HepG2 (cell line): Measurements from ENCODE around the gene MLXIPL. TPM values are rescaled to one million over a fixed set of nuclear protein-coding genes. Genes with fewer than 3 reads are reported as not detected.

Experiments
- ASH2L ChIP-seq: fragments of 300-600, 200-600 bp; sonication (generic); IDR thresholded peaks from 2 replicates; pipeline ENCODE4 v1.7.0; 2017; ENCODE audit warnings: low read depth, mild to moderate bottlenecking, moderate library complexity, mixed read lengths, low read length; ENCODE audit not compliant: insufficient read length
- ATAD3A ChIP-seq: sonication (generic); formaldehyde crosslinking; IDR thresholded peaks from 2 replicates; pipeline ENCODE4 v1.4.0; 2020; ENCODE audit warnings: missing genetic modification reagents
- CEBPG ChIP-seq: IDR thresholded peaks from 2 replicates; pipeline ENCODE4 v1.6.1; 2016
- DPF2 ChIP-seq: sonication (generic); formaldehyde crosslinking; IDR thresholded peaks from 2 replicates; pipeline ENCODE4 v1.4.0; 2020; ENCODE audit warnings: mild to moderate bottlenecking, low read depth, missing genetic modification reagents, borderline replicate concordance
- GTF3A ChIP-seq: sonication (generic); formaldehyde crosslinking; conservative IDR thresholded peaks from 2 replicates; pipeline ENCODE4 v1.4.0; 2020; ENCODE audit warnings: mild to moderate bottlenecking, missing genetic modification reagents
- KDM1A ChIP-seq: IDR thresholded peaks from 2 replicates; pipeline ENCODE4 v1.6.1; 2016; ENCODE audit warnings: missing compliant biosample characterization
- KLF6 ChIP-seq: IDR thresholded peaks from 2 replicates; pipeline ENCODE4 v1.8.0; 2016; ENCODE audit warnings: missing biosample characterization, missing genetic modification reagents
- MTA1 ChIP-seq: sonication (generic); formaldehyde crosslinking; IDR thresholded peaks from 2 replicates; pipeline ENCODE4 v1.4.0; 2020; ENCODE audit warnings: missing genetic modification reagents, mild to moderate bottlenecking, borderline replicate concordance
- NFRKB ChIP-seq: fragments of 450-650 bp; IDR thresholded peaks from 2 replicates; pipeline ENCODE4 v1.6.1; 2017
- SMARCC2 ChIP-seq: fragments of 450-650 bp; IDR thresholded peaks from 2 replicates; pipeline ENCODE4 v1.6.1; 2017; ENCODE audit warnings: antibody characterized with exemption, mild to moderate bottlenecking
- STAT5B ChIP-seq: sonication (generic); formaldehyde crosslinking; IDR thresholded peaks from 2 replicates; pipeline ENCODE4 v1.4.0; 2020; ENCODE audit warnings: missing genetic modification reagents
- SUZ12 ChIP-seq: fragments of 150-350 bp; IDR thresholded peaks from 2 replicates; pipeline ENCODE4 v1.6.1; 2014; ENCODE audit warnings: low read depth, low read length
- ZFP37 ChIP-seq: sonication (generic); formaldehyde crosslinking; IDR thresholded peaks from 2 replicates; pipeline ENCODE4 v1.4.0; 2020; ENCODE audit warnings: missing genetic modification reagents, borderline replicate concordance
- ZMYM2 ChIP-seq: sonication (generic); formaldehyde crosslinking; IDR thresholded peaks from 2 replicates; pipeline ENCODE4 v1.8.0; 2022; ENCODE audit warnings: mild to moderate bottlenecking, missing genetic modification reagents
- ZNF382 ChIP-seq: sonication (generic); formaldehyde crosslinking; IDR thresholded peaks from 2 replicates; pipeline ENCODE4 v1.5.0; 2020; ENCODE audit warnings: missing genetic modification reagents, mild to moderate bottlenecking, borderline replicate concordance
- polyA plus RNA-seq, 8 experiments: library from polyadenylated mRNA; depleted of rRNA in 3 of 8; stranded (reverse) in 7 of 8; unstranded in 1 of 8; fragments of >200 nt; fragmentation: Illumina TruSeq in 4 of 8; extraction: Trizol in 4 of 8; gene quantifications; 2 replicates each; pipeline versions ENCODE4 v1.2.1 to v1.2.3, GENCODE V29; 2011 to 2016; ENCODE audit warnings: low read depth in 4 of 8, missing spikeins in 1 of 8, mixed read lengths in 1 of 8; ENCODE audit not compliant: insufficient read depth in 1 of 8
- total RNA-seq, 5 experiments: library from RNA; depleted of rRNA; stranded (reverse); fragments of >200 nt; fragmentation: Illumina TruSeq; extraction: Trizol; gene quantifications; 2 replicates each; pipeline ENCODE4 v1.2.3, GENCODE V29; 2016; ENCODE audit warnings: low read depth in 1 of 5
- TF ChIP-seq, protein P1 (sequence below): sonication (generic); formaldehyde crosslinking; IDR thresholded peaks from 2 replicates; pipeline ENCODE4 v1.4.0; 2020; ENCODE audit warnings: missing genetic modification reagents
- TF ChIP-seq, protein P2 (sequence below): sonication (generic); formaldehyde crosslinking; IDR thresholded peaks from 2 replicates; pipeline ENCODE4 v1.8.0; 2023; ENCODE audit warnings: mild to moderate bottlenecking, missing genetic modification reagents
- TF ChIP-seq, protein P3 (sequence below), 2 experiments: IDR thresholded peaks; 2 replicates each; pipeline ENCODE4 v1.6.1; 2011 to 2012; ENCODE audit warnings: low read length in 2 of 2, borderline replicate concordance in 1 of 2, low read depth in 1 of 2, mild to moderate bottlenecking in 1 of 2, moderate library complexity in 1 of 2

Gene MLXIPL
- total and polyA plus RNA-seq, 2 of the 13 experiments (the other 11 are each of a cell fraction or from before 2014, with no cell fraction given) = 51.6 to 60.1 TPM

DNA sequence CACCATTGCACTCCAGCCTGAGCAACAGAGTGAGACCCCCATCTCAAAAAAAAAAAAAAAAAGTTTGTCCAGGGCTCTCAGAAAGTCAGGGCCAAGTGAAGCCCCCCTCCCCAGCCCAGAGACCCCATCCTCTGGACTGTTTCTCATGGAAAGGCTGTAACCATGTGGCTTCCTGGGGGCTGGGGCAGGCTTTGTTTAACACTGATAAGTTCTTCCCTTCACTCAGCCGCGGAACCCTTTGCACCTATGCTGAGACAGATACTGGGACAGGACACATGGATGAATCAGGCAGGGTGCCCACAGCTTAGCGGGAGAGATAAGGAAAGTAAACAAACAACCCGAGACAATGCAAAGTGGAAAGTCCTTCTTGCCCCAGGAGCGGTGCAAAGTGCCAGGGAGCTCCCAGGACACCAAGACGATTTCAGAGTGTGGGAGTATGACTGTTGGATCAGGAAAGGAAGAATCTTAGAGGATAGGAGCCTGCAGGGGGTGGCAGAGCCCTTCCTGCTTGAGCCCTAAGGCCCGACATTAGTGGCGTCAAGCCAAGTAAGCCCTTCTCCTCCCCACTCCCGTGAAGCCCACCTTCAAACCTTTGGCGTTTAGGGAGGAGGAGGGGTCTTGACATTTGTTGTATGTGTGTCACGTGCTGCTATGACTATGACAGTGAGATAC is 11.6 kb downstream of the MLXIPL start (continued):
- TF ChIP-seq, protein P1, sequence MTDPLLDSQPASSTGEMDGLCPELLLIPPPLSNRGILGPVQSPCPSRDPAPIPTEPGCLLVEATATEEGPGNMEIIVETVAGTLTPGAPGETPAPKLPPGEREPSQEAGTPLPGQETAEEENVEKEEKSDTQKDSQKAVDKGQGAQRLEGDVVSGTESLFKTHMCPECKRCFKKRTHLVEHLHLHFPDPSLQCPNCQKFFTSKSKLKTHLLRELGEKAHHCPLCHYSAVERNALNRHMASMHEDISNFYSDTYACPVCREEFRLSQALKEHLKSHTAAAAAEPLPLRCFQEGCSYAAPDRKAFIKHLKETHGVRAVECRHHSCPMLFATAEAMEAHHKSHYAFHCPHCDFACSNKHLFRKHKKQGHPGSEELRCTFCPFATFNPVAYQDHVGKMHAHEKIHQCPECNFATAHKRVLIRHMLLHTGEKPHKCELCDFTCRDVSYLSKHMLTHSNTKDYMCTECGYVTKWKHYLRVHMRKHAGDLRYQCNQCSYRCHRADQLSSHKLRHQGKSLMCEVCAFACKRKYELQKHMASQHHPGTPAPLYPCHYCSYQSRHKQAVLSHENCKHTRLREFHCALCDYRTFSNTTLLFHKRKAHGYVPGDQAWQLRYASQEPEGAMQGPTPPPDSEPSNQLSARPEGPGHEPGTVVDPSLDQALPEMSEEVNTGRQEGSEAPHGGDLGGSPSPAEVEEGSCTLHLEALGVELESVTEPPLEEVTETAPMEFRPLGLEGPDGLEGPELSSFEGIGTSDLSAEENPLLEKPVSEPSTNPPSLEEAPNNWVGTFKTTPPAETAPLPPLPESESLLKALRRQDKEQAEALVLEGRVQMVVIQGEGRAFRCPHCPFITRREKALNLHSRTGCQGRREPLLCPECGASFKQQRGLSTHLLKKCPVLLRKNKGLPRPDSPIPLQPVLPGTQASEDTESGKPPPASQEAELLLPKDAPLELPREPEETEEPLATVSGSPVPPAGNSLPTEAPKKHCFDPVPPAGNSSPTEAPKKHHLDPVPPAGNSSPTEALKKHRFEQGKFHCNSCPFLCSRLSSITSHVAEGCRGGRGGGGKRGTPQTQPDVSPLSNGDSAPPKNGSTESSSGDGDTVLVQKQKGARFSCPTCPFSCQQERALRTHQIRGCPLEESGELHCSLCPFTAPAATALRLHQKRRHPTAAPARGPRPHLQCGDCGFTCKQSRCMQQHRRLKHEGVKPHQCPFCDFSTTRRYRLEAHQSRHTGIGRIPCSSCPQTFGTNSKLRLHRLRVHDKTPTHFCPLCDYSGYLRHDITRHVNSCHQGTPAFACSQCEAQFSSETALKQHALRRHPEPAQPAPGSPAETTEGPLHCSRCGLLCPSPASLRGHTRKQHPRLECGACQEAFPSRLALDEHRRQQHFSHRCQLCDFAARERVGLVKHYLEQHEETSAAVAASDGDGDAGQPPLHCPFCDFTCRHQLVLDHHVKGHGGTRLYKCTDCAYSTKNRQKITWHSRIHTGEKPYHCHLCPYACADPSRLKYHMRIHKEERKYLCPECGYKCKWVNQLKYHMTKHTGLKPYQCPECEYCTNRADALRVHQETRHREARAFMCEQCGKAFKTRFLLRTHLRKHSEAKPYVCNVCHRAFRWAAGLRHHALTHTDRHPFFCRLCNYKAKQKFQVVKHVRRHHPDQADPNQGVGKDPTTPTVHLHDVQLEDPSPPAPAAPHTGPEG (CRISPR knock-in tag) = no peak
- peak; percentile 89 for TF ChIP-seq MTA1 (CRISPR knock-in tag)
- 0 out of 2 replicates have a peak, but pooled peaks have one; percentile 51 for TF ChIP-seq SMARCC2
- no peak for TF ChIP-seq GTF3A (CRISPR knock-in tag)
- no peak for TF ChIP-seq KDM1A (CRISPR knock-in tag)
- 0 out of 2 replicates have a peak, but pooled peaks have one; percentile 52 for TF ChIP-seq ZFP37 (CRISPR knock-in tag)
- no peak for TF ChIP-seq STAT5B (CRISPR knock-in tag)
- TF ChIP-seq, protein P2, sequence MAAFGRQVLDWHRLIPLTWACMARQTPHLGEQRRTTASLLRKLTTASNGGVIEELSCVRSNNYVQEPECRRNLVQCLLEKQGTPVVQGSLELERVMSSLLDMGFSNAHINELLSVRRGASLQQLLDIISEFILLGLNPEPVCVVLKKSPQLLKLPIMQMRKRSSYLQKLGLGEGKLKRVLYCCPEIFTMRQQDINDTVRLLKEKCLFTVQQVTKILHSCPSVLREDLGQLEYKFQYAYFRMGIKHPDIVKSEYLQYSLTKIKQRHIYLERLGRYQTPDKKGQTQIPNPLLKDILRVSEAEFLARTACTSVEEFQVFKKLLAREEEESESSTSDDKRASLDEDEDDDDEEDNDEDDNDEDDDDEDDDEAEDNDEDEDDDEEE (CRISPR knock-in tag) = 0 out of 2 replicates have a peak, but pooled peaks have one; percentile 35
- TF ChIP-seq DPF2 = peak; percentile 95
- no peak for TF ChIP-seq NFRKB
- TF ChIP-seq ATAD3A (CRISPR knock-in tag) = no peak
- TF ChIP-seq ZMYM2 (CRISPR knock-in tag) = peak; percentile 81
- peak; percentile 92 for TF ChIP-seq ASH2L
- TF ChIP-seq, protein P3, sequence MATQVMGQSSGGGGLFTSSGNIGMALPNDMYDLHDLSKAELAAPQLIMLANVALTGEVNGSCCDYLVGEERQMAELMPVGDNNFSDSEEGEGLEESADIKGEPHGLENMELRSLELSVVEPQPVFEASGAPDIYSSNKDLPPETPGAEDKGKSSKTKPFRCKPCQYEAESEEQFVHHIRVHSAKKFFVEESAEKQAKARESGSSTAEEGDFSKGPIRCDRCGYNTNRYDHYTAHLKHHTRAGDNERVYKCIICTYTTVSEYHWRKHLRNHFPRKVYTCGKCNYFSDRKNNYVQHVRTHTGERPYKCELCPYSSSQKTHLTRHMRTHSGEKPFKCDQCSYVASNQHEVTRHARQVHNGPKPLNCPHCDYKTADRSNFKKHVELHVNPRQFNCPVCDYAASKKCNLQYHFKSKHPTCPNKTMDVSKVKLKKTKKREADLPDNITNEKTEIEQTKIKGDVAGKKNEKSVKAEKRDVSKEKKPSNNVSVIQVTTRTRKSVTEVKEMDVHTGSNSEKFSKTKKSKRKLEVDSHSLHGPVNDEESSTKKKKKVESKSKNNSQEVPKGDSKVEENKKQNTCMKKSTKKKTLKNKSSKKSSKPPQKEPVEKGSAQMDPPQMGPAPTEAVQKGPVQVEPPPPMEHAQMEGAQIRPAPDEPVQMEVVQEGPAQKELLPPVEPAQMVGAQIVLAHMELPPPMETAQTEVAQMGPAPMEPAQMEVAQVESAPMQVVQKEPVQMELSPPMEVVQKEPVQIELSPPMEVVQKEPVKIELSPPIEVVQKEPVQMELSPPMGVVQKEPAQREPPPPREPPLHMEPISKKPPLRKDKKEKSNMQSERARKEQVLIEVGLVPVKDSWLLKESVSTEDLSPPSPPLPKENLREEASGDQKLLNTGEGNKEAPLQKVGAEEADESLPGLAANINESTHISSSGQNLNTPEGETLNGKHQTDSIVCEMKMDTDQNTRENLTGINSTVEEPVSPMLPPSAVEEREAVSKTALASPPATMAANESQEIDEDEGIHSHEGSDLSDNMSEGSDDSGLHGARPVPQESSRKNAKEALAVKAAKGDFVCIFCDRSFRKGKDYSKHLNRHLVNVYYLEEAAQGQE (IDR thresholded peaks at IDR 0.05; ENCODE audit: borderline replicate concordance in 1 of 2, low read depth in 1 of 2, low read length in 2 of 2) = peak in 1 of 2 experiments; percentile 71; a peak in 1 of 4 replicates
- TF ChIP-seq ZNF382 (CRISPR knock-in tag) = no peak
- peak; percentile 71 for TF ChIP-seq CEBPG (CRISPR knock-in tag)
- no peak for TF ChIP-seq SUZ12
- TF ChIP-seq KLF6 = peak; percentile 44; the same call in 1 of the 2 replicates
